Stimulated activated naive CD4-positive, alpha-beta T cell treated with Interleukin-2 at 50 U/mL for 16 hours (primary cell): ENCODE data around the gene GNAQ.

Experiments
- DNase-seq: peaks from one replicate; lab custom pipeline; 2025; lab: John Stamatoyannopoulos, UW

GNAQ gene

DNA sequence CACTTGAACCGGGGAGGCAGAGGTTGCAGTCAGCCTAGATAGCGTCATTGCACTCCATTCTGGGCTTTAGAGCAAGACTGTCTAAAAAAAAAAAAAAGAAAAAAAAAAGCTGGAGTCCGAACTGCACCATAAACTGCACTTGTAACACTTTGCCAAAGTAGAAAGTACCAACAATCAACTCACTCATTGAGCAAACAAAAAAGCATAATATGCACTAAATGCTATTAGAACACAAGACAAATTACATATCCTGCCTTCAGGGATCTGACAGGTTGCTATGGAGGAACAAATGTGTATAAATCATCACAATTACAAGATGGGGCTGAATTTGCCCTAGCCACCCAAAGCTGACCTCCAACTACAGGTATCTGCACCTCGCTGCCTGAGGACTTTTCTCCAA, 27.9 kb downstream of the GNAQ start:
- no peak for DNase-seq

DNA sequence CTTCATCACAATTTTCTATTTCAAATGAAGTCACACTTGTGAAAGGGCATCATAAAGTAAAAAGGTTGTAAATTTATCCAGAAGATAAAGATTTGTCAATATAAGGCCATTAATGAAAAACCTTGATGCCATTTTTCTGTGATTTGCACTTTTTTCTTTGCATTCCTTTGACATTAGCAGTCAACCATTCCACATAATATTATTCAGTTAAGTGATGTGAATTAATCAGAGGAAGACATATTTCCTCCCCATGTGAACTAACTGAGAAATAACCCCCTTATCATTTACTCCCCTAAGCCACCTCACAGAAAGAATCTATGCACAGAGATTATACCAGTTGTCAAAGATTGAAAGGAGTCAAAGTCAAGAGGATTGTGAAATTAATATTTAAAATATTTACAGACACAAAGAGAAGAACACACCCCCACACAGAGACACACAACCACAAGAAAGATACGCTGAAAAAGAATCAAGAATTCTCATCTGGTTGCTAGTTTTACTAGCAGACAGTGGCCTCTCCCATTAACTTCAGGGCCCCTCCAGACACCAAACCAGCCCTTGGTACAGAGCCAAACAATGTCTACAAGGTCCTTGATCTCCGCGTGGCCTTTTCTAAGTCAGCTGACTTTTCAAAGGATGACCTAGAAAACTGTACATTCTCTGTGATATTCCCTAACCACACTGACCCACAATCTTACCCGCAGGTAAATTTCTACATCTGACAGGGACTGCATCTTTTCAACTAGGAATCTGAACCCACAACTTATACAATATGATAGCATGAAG, 29.5 kb downstream of the GNAQ start:
- no peak for DNase-seq

DNA sequence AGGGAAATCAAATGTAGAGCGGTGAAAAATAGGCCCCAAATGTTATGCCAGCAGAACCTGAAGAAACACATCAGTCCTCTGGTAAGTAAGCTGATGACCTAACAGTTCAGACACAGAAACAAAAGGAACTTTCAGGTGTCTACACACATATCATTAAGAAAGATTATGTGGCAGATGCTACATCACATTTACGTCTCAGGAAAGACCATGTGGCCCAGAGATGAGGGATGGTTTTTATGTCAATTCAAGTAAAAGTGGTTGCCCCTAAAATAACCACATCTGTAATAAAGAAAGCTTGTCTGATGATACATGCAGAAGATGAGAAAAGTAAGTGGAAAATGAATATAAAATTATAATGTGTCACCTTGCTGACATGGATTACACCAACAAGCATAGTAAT, 31.4 kb downstream of the GNAQ start:
- no peak for DNase-seq

DNA sequence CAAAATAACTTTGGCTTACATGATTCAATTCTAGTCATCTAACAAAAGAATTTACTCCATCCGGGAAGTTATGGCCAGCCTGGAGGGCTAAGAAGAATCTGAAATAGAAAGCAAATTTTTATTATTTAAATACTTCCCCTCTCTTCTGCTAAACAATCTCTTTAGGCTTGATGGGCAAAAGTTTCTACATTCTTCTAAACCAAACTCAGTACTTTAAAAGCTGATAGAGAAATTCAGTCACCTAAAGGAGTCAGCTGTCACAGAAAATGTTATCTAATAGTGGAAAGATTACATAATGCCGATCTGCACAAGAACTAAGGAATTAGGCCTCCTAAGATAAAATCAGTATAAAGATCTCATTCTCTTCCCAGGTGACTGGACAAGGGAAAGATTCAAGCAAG, 32.4 kb downstream of the GNAQ start:
- DNase-seq = no peak

DNA sequence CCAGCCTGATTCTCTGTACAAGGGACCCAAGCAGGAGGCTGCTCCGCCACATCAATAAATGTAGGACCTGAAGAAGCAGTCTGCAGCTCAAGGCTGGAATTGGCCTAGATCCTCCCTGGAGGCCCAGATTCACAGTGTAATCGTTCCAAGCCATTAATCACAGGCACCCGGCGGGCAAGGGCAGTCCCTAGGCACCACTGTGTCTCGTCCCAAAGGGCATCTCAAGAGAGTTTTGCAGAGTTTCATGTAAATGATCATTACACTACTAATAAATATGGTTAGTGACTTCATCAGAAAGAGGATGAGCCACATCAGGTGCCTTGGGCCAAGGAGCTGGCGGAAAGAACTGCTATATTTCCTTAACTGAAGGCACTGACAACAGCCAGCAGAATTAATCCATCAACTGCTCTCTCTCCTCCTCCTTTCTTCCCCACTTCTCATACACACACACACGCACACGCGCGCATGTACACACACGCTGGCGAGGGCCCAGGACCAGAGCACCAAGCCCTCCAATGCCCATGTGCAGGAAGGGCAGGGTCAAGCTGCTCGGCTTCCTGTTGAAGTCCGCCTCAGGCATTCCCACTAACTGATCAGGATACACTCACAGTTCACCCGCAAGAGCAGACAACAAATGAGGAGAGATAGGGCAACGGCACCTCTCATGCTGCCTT, 33.9 kb downstream of the GNAQ start:
- no peak for DNase-seq

DNA sequence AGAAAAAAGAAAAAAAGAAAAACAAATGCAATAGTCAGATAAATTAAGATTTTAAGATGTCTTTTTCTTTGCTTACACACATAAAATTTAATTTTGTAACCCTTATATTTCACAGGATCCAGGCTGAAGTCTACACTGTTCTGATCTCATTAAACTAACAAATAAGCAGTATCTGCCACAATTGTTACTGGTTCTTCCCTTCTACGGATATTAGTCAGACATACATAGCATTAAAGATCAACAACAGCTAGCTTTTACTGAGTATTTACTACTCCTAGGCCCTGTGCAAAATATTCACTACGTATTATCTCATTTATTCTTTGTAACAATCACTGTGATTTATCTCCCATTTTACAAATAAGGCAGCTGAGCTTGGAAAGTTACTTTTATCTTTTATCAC, 34.9 kb downstream of the GNAQ start:
- no peak for DNase-seq

DNA sequence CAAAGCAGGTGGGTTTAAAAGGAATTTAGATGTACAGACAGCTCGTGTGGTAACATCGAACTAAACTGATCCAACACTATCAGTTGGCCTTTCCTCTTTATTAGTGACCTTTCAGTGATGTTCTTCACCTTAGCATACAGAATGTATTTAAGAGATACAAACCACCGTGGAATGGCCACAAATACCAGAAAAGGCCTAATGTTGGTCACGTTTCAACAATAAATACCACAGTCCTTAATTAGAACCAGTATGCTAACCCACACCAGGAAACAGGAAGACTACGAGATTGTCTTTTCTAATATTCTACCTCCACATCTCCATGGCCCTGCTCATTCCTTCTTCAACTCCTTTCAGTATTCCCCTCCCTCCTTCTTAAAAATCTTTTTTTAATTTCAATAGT, 40.4 kb downstream of the GNAQ start:
- DNase-seq = no peak

DNA sequence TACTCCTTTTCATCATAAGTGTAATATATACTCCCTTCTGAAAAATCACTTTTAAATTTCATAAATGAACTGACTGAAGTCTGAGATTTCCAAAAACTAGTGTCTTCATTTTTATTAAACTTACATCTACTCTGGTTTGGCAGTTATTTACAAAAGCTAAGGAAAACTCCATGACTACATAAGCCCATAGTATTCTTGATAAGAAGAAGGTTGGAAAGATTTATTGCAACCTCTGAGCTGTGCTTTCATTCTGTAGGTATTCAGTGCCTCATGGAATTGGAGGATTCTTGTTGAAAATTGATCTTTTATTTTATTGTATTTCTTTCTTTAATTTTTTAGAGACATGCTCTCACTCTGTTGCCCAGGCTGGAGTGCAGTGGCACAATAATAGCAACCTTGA, 41.7 kb downstream of the GNAQ start:
- no peak for DNase-seq

DNA sequence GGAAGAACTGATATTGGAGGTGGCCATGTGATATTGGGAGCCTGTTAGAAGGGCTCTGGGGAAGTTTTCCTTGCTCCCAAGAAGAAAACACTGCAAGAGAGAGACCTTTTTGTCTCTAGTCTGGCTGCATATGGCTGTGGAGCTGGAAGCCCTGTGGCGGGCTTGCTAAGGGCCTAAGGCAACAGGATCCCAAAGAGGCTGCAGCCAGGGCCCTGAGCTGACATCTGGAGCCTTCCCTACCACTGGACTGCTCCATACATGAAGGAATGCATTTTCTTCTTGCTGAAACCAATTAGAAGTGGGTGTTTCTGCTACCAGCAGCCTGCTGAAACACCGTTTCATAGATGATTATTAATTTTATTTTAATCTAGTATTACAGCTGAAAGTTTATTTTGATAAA, 42.2 kb downstream of the GNAQ start:
- DNase-seq = no peak

DNA sequence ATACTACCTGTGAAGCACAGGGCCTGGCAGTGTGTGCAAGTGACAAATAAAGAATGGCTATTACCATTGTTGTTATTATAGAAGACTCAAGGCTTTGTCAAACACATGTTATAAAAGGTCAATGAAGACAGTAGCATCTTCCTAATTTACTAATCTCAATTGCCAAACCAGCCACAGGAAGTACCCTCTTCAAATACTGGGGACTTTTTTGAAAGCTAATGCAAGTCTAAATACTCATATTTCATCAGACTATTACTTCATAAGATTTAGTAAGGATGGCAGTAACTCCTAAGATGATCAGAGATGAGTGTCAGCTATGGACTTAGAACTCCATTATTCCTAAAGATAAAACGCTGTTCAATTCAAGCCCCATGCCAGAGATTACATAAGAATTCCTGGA, 43.0 kb downstream of the GNAQ start:
- no peak for DNase-seq

DNA sequence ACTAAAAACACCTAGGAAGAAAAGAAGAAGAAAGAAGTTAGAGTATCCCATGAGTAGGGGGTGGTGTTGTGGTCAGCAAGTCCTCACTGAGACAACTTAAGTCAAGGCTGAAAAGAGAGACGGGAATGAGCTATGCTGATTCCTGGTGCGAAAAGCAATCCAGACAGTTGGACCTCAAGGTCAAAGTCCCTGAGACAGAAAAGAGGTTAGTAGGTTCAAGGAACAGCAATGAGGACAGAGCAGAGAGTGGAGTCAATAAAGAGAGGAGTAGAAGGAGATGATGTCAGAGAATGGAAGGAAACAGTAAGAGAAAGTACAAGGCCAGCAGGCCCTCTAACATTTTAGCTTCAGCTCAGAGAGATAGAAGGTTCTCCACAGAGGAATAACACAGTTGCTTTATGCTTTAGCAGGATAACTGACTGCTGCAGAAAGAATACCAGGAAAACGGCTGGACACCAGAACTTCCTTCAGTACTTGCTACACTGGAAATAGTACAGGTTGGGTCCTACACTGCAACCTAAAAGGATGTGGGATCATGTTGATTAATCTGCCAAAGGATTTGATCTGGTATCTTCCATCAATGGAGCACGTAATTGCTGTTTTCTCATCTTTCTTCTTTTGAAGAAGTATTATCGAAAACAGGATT, 43.6 kb downstream of the GNAQ start:
- no peak for DNase-seq

DNA sequence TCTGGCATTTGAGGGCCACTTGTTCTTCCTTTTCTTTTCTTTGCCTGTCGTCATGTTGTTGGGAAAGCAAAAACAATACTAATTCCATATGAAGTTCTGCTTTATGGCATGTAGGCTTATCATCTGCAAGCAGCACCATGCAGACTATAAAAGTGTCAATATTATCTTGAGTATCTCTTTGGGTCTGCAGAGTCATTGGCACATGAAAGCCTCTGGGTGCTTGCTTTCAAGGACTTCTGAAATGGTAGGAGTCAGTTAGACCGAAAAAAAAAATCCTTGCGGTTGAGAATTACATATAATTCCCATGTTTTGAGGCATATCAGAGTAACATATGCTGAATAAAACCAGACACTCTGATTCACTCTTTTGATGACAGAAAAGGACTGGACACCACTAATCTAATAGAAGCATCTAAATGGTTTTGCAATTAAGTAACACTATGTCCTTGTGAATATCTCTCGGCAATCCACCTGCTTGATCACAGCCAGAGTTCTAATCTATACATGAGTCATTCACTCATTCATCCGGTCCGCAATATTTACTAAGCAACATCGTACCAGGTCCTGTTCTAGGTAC, 44.4 kb downstream of the GNAQ start:
- DNase-seq = no peak

DNA sequence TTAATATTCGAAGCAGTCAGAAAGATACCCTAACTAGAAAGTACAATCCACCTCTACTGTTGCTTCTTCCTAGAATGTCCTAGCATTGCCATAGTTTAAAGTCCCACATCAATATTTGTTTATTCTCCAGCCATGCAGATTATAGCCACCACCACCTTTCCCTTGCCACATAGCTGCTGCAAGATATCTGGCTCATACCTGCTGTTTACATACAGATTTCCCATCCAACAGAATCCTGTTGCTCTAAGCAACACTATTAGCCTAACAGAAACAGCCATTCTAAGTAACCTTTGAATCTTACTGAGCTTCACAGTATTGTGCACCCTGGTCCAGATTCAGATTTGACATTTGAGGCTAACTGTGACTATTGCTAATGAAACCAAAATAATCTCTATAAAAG, 45.6 kb downstream of the GNAQ start:
- no peak for DNase-seq

DNA sequence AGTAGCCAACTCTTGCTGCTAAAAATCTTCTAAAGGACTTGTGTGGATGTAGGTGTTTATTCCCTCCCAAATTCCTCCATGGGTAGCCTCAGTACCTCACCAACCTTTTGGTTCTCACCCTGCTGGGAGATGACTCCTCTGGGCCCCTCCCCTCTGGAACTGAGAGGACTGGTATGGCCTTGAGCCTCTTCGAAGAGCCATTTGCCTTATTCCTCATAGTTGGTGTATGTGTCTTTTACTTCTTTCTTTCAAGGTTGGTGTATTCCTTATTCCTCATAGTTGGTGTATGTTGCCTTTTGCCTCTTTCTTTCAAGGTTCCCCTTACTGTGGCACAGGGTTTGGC, 48.3 kb downstream of the GNAQ start:
- DNase-seq = no peak

DNA sequence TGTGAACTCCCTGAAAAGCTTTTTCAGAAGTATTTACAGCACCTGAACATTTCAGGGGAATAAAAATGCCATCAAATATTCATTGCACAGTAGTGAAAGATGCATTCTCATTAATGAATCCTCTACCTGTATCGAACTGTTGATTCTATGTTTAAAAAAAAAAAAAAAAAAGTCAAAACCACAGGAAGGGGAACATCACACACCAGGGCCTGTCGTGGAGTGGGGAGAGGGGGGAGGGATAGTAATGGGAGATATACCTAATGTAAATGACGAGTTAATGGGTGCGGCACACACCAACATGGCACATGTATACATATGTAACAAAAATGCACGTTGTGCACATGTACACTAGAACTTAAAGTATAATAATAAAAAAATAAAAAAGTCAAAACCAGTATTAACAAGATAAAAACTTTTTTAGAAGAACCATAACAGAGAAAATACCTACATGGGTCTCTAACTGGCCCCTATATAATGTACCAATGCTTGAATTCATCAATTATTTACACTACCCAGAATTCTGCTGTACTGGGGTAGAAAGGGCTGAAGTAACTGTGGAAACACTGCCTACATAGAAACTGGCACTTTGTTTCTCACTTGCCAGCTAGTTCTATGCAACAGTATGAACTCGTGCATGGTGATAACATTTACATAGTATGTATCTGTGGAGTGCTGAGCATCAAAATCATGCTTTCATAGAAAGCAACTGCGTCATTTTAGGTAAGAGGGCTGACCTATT, 48.9 kb downstream of the GNAQ start:
- DNase-seq = no peak

DNA sequence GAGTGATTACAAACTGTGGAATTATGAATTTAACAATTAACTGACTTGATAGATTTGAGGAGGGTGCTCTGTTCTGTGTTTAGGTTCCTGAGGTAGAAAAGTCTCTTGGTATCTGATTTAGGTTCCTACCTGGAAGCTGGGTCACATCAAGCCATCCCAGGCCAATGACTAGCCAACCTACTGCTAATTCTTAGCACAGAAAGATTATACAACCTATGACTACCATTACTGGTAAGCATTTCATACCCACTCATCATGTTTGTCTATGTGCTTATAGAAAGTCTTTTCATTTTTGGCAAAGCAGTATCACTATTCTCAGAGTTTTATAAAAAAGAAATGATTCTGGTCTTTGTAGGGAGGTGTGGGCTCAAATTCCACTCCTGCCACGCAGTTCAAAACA, 49.7 kb downstream of the GNAQ start:
- DNase-seq = no peak

DNA sequence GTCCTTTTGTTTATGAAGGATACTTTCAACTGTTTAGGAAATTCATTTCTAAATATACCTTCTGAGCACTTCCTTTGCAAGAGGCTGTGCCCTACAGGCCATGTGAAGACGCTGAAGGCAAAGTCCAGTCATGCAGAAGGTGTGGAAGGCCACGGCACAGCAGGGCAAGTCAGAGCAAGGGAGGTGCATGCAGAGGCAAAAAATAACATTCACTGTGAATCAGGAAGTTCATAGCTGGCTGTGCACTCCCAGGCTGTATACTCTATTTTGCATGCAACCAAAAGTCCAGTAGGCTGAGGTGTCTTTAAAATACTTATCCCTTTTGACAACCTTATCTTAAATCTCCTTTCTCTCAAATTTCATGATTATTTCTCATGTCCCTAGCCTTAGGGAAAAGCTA, 50.3 kb downstream of the GNAQ start:
- no peak for DNase-seq

DNA sequence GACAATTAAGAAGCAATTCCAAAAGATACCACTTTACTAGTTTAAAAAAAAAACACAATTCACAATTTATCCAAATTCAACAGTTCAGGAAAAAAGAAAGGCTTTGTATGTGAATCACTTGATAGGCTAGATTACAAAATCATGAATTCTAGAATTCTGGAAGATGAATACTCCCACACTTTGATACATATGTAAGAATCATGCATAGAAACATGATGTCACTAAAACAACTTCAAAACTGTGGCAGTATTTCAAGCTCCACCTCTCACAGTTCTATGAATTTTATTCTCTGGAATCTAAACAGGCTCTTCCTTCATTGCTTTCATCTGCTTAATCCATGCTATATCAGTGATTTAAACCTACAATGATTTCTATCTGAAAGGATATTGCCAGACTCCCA, 51.0 kb downstream of the GNAQ start:
- no peak for DNase-seq

DNA sequence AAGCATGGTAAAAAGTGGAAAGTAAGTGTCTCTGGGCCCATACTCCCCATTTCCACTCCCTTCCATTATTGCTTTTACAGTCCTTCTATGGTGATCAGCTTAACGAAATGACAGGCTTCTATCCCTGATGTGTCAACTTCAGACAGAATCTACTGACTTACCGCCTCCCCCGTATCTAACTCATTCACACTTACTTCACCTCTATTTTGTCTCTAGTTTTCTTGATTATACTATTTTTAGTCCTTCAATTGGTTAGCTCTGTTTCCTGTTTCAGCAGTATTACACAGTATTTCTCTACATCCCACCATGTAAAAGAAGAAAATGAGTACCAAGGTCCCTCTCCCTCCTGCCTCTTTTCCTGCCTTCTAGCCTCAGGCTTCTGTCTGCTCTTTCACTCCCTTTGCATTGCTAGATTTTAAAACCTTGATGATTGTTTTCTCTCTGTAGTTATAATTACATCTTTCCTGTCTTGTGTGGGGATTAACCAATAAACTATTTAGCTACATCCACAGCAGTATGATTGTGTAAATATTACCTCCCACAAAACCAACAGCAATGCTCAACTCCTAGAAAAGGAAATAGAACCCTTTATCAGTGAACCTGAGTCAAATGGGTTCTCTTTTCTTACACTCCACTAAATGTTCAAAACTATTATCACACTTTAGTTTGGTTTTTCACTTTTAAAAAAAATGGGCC, 53.4 kb downstream of the GNAQ start:
- DNase-seq = no peak

DNA sequence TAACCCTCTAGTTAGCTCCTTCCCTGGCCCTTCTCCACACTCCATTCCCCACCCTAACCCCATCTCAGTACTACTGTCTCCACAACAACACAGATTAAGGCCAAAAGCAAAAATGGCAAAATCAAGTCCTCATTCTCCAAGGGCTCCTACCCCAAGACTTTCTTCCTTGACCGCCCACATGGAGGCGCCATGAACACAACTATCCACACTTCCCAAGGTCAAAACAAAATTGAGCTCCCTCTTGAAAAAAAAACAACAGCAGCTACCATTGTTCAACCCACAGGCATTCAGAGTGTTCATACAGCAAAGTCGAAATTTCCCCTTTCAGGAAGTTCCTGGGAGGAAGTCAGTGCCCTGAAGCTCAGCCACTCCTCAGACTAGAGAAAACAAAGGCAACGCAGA, 54.4 kb downstream of the GNAQ start:
- no peak for DNase-seq

DNA sequence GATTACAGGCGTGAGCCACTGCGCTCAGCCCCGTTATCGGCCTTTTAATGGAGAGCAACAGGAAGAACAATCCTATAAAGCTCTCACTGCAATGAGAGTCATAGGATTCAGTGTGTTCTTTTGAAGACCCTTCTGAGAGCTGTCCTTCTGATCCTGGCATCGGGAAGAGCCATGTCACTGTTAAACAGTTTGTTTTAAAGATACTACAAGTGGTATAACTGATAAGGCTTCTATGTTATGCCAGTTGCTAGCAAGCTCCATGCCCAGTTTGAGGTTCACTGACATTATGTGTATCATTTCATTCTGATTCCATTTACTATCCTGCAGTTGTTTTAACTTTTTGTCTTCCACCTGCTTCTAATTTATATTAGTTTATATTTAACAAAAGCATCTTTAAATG, 55.8 kb downstream of the GNAQ start:
- no peak for DNase-seq

DNA sequence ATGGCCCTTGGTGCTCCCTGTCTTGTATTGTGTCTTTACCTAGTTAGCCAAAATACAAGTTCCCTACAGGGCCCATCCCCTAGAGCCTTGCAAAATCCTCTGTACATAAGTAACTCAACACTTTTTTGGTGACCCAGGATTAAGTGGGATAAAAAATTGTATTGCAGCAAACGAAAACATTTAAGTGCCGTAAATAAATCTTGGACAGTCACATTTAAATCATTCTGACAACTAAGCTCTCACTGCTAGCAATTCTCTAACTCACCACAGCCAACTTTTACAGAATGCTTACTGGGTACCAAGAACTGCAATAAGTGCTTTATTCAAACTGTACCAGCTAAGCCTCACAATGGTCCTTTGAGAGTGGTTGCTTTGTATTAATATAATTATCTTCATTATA, 56.6 kb downstream of the GNAQ start:
- DNase-seq = no peak
